HepG2 (cell line): Measurements from ENCODE around the gene GNPAT. TPM values are rescaled to one million over a fixed set of nuclear protein-coding genes. Genes with fewer than 3 reads are reported as not detected.

Experiments
- CENPX ChIP-seq: sonication (generic); formaldehyde crosslinking; IDR thresholded peaks from 2 replicates; pipeline ENCODE4 v1.9.0; 2021; ENCODE audit warnings: mild to moderate bottlenecking, missing genetic modification reagents, moderate library complexity
- FOXA1 ChIP-seq, 2 experiments: fragments of 450-650 bp in 1 of 2; sonication (generic) in 1 of 2; formaldehyde crosslinking in 1 of 2; IDR thresholded peaks; 2 replicates each; pipeline versions ENCODE4 v1.4.0 to v1.6.1; 2016 to 2020; ENCODE audit warnings: missing genetic modification reagents in 1 of 2
- FUBP1 ChIP-seq: sonication (generic); formaldehyde crosslinking; IDR thresholded peaks from 2 replicates; pipeline ENCODE4 v1.5.1; 2020; ENCODE audit warnings: missing genetic modification reagents, mild to moderate bottlenecking, borderline replicate concordance
- GMEB1 ChIP-seq: sonication (generic); formaldehyde crosslinking; IDR thresholded peaks from 2 replicates; pipeline ENCODE4 v1.5.1; 2020; ENCODE audit warnings: missing genetic modification reagents, mild to moderate bottlenecking, borderline replicate concordance
- MAFG ChIP-seq: sonication (generic); formaldehyde crosslinking; IDR thresholded peaks from 2 replicates; pipeline ENCODE4 v1.5.1; 2020; ENCODE audit warnings: mild to moderate bottlenecking, missing genetic modification reagents
- MTA3 ChIP-seq: sonication (generic); formaldehyde crosslinking; IDR thresholded peaks from 2 replicates; pipeline ENCODE4 v1.4.0; 2020; ENCODE audit warnings: missing genetic modification reagents
- RFXAP ChIP-seq: sonication (generic); formaldehyde crosslinking; IDR thresholded peaks from 2 replicates; pipeline ENCODE4 v1.4.0; 2020; ENCODE audit warnings: missing genetic modification reagents, borderline replicate concordance
- SATB2 ChIP-seq: sonication (generic); formaldehyde crosslinking; IDR thresholded peaks from 2 replicates; pipeline ENCODE4 v1.5.0; 2020; ENCODE audit warnings: missing genetic modification reagents
- SMARCE1 ChIP-seq: fragments of 450-650 bp; IDR thresholded peaks from 2 replicates; pipeline ENCODE4 v1.6.1; 2017; ENCODE audit warnings: borderline replicate concordance
- TCF12 ChIP-seq, 2 experiments: fragments of 450-650 bp in 1 of 2; sonication (generic) in 1 of 2; formaldehyde crosslinking in 1 of 2; IDR thresholded peaks; 2 replicates each; pipeline versions ENCODE4 v1.6.1 to v1.8.0; 2017 to 2022; ENCODE audit warnings: antibody characterized with exemption in 1 of 2, mild to moderate bottlenecking in 1 of 2, missing genetic modification reagents in 1 of 2, moderate library complexity in 1 of 2
- ZFP36 ChIP-seq: fragments of 150-350 bp; IDR thresholded peaks from 2 replicates; pipeline ENCODE4 v1.6.1; 2018; ENCODE audit warnings: borderline replicate concordance, low read length, low read depth; ENCODE audit not compliant: partially characterized antibody
- ZHX1 ChIP-seq: sonication (generic); formaldehyde crosslinking; IDR thresholded peaks from 2 replicates; pipeline ENCODE4 v1.8.1; 2022; ENCODE audit warnings: low read depth, mild to moderate bottlenecking, missing genetic modification reagents
- ZNF225 ChIP-seq: sonication (generic); formaldehyde crosslinking; IDR thresholded peaks from 2 replicates; pipeline ENCODE4 v1.4.0; 2020; ENCODE audit warnings: mild to moderate bottlenecking, missing genetic modification reagents
- ZNF432 ChIP-seq: sonication (generic); formaldehyde crosslinking; IDR thresholded peaks from 2 replicates; pipeline ENCODE4 v1.5.0; 2020; ENCODE audit warnings: missing genetic modification reagents, mild to moderate bottlenecking, borderline replicate concordance
- ZNF512 ChIP-seq: sonication (generic); formaldehyde crosslinking; IDR thresholded peaks from 2 replicates; pipeline ENCODE4 v1.4.0; 2020; ENCODE audit warnings: mild to moderate bottlenecking, missing genetic modification reagents
- ZNF576 ChIP-seq: sonication (generic); formaldehyde crosslinking; IDR thresholded peaks from 2 replicates; pipeline ENCODE4 v1.4.0; 2020; ENCODE audit warnings: mild to moderate bottlenecking, missing genetic modification reagents
- ZNF607 ChIP-seq: sonication (generic); formaldehyde crosslinking; IDR thresholded peaks from 2 replicates; pipeline ENCODE4 v1.5.1; 2020; ENCODE audit warnings: missing genetic modification reagents, mild to moderate bottlenecking, borderline replicate concordance
- ZNF619 ChIP-seq: sonication (generic); formaldehyde crosslinking; IDR thresholded peaks from 2 replicates; pipeline ENCODE4 v1.4.0; 2020; ENCODE audit warnings: mild to moderate bottlenecking, missing genetic modification reagents
- ZNF850 ChIP-seq: sonication (generic); formaldehyde crosslinking; conservative IDR thresholded peaks from 2 replicates; pipeline ENCODE4 v1.9.0; 2021; ENCODE audit warnings: mild to moderate bottlenecking, missing genetic modification reagents
- polyA plus RNA-seq, 8 experiments: library from polyadenylated mRNA; depleted of rRNA in 3 of 8; stranded (reverse) in 7 of 8; unstranded in 1 of 8; fragments of >200 nt; fragmentation: Illumina TruSeq in 4 of 8; extraction: Trizol in 4 of 8; gene quantifications; 2 replicates each; pipeline versions ENCODE4 v1.2.1 to v1.2.3, GENCODE V29; 2011 to 2016; ENCODE audit warnings: low read depth in 4 of 8, missing spikeins in 1 of 8, mixed read lengths in 1 of 8; ENCODE audit not compliant: insufficient read depth in 1 of 8
- total RNA-seq, 5 experiments: library from RNA; depleted of rRNA; stranded (reverse); fragments of >200 nt; fragmentation: Illumina TruSeq; extraction: Trizol; gene quantifications; 2 replicates each; pipeline ENCODE4 v1.2.3, GENCODE V29; 2016; ENCODE audit warnings: low read depth in 1 of 5

The GNPAT gene
- total and polyA plus RNA-seq, 2 of the 13 experiments (the other 11 are each of a cell fraction or from before 2014, with no cell fraction given) = 58.3 to 114 TPM

GRCh38 chr1:231211005-231211857, 29.8 kb upstream of the GNPAT start (continued):
- TF ChIP-seq GMEB1 (no peak), SMARCE1 (no peak), ZNF576 (CRISPR knock-in tag) (no peak), TCF12 (IDR thresholded peaks at IDR 0.05) (no peak), TCF12 (CRISPR knock-in tag; IDR thresholded peaks at IDR 0.05) (no peak), ZNF607 (CRISPR knock-in tag) (no peak), ZNF512 (CRISPR knock-in tag) (no peak), SATB2 (CRISPR knock-in tag) (no peak), CENPX (CRISPR knock-in tag) (no peak), FOXA1 (IDR thresholded peaks at IDR 0.05) (no peak), FOXA1 (CRISPR knock-in tag; IDR thresholded peaks at IDR 0.05) (peak; percentile 55; the same call in 1 of the 2 replicates), RFXAP (CRISPR knock-in tag) (0 out of 2 replicates have a peak, but pooled peaks have one; percentile 45), MTA3 (no peak), FUBP1 (CRISPR knock-in tag) (no peak), ZHX1 (CRISPR knock-in tag) (no peak), ZFP36 (no peak), ZNF225 (CRISPR knock-in tag) (no peak), ZNF619 (no peak), MAFG (CRISPR knock-in tag) (no peak), ZNF850 (CRISPR knock-in tag) (no peak), ZNF432 (no peak)
